GM12873 (cell line): ENCODE data around the gene CTAGE6.
"Not testable (repeated sequence)": the region's sequence is repeated elsewhere in the genome, so short reads cannot be mapped to it uniquely, and the experiment has no call there.

Experiments
- TF ChIP-seq, protein P1 (sequence below): IDR thresholded peaks from 2 replicates; pipeline ENCODE4 v1.5.1; 2012; ENCODE audit warnings: low read depth, mild to moderate bottlenecking, moderate library complexity, low read length, control low read depth; ENCODE audit not compliant: insufficient read depth; ENCODE audit errors: missing control alignments

Gene CTAGE6

DNA sequence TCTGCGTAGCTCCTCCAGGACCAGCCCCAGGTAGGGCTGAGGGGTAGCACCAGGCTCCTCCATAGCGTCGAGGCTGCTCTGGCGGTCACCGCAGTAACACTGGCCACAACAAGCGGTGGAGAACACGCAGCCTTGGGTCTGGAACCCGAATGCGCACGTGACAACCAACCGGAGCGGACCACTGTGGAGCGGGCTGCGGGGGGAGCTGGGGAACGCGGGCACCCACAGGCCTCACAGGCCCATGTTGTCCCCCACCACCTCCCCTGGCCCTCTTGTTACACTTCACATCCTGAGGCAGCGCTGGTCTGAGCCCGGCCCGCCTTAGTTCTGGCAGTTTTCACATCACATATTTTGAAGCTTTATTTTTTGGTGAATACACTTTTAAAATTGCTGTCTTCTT lies at the start of gene CTAGE6:
TSS of gene CTAGE6 (minus strand) at position 101 of the 400 bp plus-strand sequence. CDS start at position 63, 38 bp downstream.
- TF ChIP-seq, protein P1, sequence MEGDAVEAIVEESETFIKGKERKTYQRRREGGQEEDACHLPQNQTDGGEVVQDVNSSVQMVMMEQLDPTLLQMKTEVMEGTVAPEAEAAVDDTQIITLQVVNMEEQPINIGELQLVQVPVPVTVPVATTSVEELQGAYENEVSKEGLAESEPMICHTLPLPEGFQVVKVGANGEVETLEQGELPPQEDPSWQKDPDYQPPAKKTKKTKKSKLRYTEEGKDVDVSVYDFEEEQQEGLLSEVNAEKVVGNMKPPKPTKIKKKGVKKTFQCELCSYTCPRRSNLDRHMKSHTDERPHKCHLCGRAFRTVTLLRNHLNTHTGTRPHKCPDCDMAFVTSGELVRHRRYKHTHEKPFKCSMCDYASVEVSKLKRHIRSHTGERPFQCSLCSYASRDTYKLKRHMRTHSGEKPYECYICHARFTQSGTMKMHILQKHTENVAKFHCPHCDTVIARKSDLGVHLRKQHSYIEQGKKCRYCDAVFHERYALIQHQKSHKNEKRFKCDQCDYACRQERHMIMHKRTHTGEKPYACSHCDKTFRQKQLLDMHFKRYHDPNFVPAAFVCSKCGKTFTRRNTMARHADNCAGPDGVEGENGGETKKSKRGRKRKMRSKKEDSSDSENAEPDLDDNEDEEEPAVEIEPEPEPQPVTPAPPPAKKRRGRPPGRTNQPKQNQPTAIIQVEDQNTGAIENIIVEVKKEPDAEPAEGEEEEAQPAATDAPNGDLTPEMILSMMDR = not testable (repeated sequence)

DNA sequence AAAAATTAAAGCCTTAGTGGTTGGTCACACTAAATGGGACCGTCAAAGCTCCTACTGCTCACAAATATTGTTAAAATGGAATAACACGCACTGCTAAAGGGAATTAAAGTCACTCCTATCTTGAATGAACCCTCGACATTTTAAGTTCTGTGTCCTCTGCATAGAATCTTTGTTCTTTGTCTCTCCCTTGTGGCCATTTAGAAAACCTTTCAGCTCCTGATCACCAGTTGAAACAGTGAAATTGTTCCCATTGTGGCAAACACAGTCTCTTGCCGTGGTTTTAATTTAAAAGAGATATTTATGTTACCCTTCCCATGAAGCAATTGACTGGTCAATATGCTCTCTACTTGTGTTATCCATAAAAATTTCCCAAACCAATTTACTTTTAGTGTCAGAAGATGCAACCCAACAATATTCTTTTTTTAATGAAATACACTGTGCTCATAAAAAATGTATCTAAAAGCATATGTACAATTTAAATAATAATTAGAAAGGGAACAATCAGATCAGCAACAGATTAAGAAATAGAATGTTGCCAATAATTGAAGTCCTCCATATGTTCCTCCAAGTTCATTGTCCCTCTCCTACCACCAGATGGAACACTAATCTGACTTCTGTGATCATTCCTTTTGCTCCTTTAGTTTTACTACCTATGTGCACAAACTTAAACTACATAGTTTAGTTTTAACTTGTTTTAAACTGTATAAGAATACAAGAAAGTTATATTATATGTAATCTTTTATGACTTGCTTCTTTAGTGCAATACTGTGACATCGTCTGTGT lies 20.3 kb downstream of the CTAGE6 start:
- TF ChIP-seq, protein P1 = peak; percentile 53

DNA sequence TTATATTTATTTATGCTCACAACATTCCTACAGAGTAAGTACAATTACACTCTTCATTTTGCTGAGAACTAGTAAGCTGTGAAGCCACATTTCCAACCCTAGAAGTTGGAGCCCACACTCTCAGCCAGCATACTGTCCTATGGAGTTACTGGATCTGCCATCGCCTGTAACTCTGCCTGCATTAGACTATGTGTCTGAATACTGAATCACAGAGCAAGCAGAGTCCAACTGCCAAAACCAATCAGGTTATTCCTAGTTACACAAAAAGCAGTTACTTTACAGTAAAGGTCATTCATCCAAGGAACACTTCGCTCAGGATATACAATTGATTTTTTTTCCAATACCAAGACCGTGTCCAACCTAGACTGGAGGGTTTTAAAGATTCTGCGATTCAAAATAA lies 21.5 kb downstream of the CTAGE6 start:
- TF ChIP-seq, protein P1 = no peak

DNA sequence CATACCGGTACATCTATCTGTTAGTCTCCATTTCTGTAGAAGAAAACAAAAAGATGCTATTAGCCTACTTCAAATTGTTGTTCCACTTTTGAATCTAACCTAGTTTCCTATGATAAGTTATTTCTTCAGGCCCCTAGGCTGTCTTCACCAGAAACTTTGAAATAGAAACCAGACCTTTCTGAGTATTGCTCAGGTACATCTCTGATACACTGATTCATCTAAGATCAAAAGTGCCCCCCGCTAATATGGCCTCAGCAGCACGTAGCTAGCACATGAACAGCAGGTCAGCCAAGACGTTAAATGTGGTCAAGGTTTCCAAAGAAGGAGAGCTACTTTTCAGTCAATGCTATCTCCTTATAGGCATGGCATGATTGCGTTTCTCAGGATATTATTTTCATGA lies 23.6 kb downstream of the CTAGE6 start:
- TF ChIP-seq, protein P1 = no peak

- TF ChIP-seq, protein P1 = no peak
Measured at GRCh38 chr7:143728333-143728862, 29.1 kb downstream of the CTAGE6 start.
